Measurements from ENCODE around the gene DGKI. TPM values are rescaled to one million over a fixed set of nuclear protein-coding genes. Genes with fewer than 3 reads are reported as not detected.
"Not testable (repeated sequence)": the region's sequence is repeated elsewhere in the genome, so short reads cannot be mapped to it uniquely, and the experiment has no call there.

The DGKI gene
- total and polyA plus RNA-seq, 4 experiments from 2014 or later, result 0.11 TPM; not detected in 3

GRCh38 chr7:137835486-137836112 lies 11.2 kb downstream of the DGKI start:
- Mint-ChIP-seq H3K4me1 (no peaks in the 10 kb centered on the region), H3K27ac (no peak overlapping the region), H3K4me3 (no peak overlapping the region), H3K9me3 (peaks cover 0 to 32% (median 17%) of the 10 kb centered on the region in 8 donors), H3K36me3 (peaks cover 0 to 4% of the 10 kb centered on the region in 2 donors), H3K27me3 (peaks cover 17 to 27% of the 10 kb centered on the region in 2 donors)
- Histone ChIP-seq H3K4me1 (ENCODE audit: insufficient read depth, low read length) (no peaks in the 10 kb centered on the region), H3K27me3 (ENCODE audit: insufficient read depth, low read length) (no peaks in the 10 kb centered on the region), H3K4me3 (ENCODE audit: low read length in 2 of 2) (no peak overlapping the region), H3K9me3 (ENCODE audit: control insufficient read depth in 1 of 2, low read length in 2 of 2) (peaks cover 0 to 6% of the 10 kb centered on the region in 2 donors), H3K36me3 (ENCODE audit: insufficient read depth, low read length) (no peaks in the 10 kb centered on the region), H3K27ac (ENCODE audit: low read depth, low read length) (no peak overlapping the region)
- no peak for DNase-seq
- ChIA-PET POLR2A (ENCODE audit: partially characterized antibody) (no interaction called here), CTCF (ENCODE audit: partially characterized antibody) (no interaction called here)
- intact Hi-C loops (cut with micrococcal nuclease), result no loop called here

GRCh38 chr7:137834552-137834951 lies 12.2 kb downstream of the DGKI start:
- Histone ChIP-seq H3K27ac (ENCODE audit: low read depth, low read length) (no peak overlapping the region), H3K27me3 (ENCODE audit: insufficient read depth, low read length) (no peaks in the 10 kb centered on the region), H3K36me3 (ENCODE audit: insufficient read depth, low read length) (no peaks in the 10 kb centered on the region), H3K4me1 (ENCODE audit: insufficient read depth, low read length) (no peaks in the 10 kb centered on the region), H3K4me3 (ENCODE audit: low read length in 2 of 2) (no peak overlapping the region), H3K9me3 (ENCODE audit: control insufficient read depth in 1 of 2, low read length in 2 of 2) (peaks cover 0 to 6% of the 10 kb centered on the region in 2 donors)
- Mint-ChIP-seq H3K9me3 (peaks cover 0 to 35% (median 20%) of the 10 kb centered on the region in 8 donors), H3K27ac (no peak overlapping the region), H3K4me1 (no peaks in the 10 kb centered on the region), H3K27me3 (peaks cover 20 to 22% of the 10 kb centered on the region in 2 donors), H3K36me3 (peaks cover 0 to 4% of the 10 kb centered on the region in 2 donors), H3K4me3 (no peak overlapping the region)
- no peak for DNase-seq
- intact Hi-C loops (cut with micrococcal nuclease), result no loop called here
- POLR2A ChIA-PET (ENCODE audit: partially characterized antibody), result no interaction called here
- CTCF ChIA-PET (ENCODE audit: partially characterized antibody), result no interaction called here

DNA sequence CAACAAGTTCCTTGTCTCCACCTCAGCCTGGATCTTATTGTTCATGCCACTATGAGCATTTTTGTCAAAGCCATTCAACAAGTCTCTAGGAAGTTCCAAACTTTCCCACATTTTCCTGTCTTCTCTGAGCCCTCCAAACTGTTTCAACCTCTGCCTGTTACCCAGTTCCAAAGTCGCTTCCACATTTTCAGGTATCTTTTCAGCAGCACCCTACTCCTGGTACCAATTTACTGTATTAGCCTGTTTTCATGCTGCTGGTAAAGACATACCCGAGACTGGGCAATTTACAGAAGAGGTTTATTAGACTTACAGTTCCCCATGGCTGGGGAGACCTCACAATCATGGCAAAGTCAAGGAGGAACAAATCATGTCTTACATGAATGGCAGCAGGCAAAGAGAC lies 13.8 kb downstream of the DGKI start:
- H3K27ac Mint-ChIP-seq; POLR2A ChIA-PET (ENCODE audit: partially characterized antibody); H3K4me3 ChIP-seq (ENCODE audit: low read length in 2 of 2); H3K4me1 ChIP-seq (ENCODE audit: insufficient read depth, low read length); CTCF ChIA-PET (ENCODE audit: partially characterized antibody); H3K9me3 ChIP-seq (ENCODE audit: control insufficient read depth in 1 of 2, low read length in 2 of 2); H3K4me3 Mint-ChIP-seq; H3K36me3 ChIP-seq (ENCODE audit: insufficient read depth, low read length); H3K36me3 Mint-ChIP-seq; H3K27me3 ChIP-seq (ENCODE audit: insufficient read depth, low read length); H3K27ac ChIP-seq (ENCODE audit: low read depth, low read length); intact Hi-C loops (cut with micrococcal nuclease); H3K4me1 Mint-ChIP-seq: not testable (repeated sequence)
- Mint-ChIP-seq H3K27me3 (peaks cover 16 to 17% of the 10 kb centered on the region in 2 donors), H3K9me3 (peaks cover 0 to 35% (median 20%) of the 10 kb centered on the region in 8 donors)
- DNase-seq, result peak in 1 of 5 donors; percentile 28

DNA sequence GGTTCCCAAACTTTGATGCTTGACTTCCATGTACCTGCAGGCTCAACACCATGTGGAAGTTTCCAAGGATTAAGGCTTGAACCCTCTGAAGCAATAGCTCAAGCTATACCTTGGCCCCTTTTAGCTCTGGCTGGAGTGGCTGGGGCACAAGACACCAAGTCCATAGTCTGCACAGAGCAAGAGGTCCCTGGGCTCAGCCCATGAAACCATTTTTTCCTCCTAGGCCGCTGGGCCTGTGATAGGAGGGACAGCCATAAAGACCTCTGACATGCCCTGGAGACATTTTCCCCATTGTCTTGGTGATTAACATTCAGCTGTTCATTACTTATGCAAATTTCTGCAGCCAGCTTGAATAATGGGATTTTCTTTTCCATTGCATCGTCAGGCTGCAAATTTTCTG lies 14.4 kb downstream of the DGKI start:
- H3K27ac Mint-ChIP-seq, result no peak overlapping the region
- no peaks in the 10 kb centered on the region for H3K27me3 ChIP-seq (ENCODE audit: insufficient read depth, low read length)
- no peak overlapping the region for H3K27ac ChIP-seq (ENCODE audit: low read depth, low read length)
- peaks cover 0 to 35% (median 20%) of the 10 kb centered on the region in 8 donors for H3K9me3 Mint-ChIP-seq
- H3K36me3 Mint-ChIP-seq, result peaks cover 0 to 4% of the 10 kb centered on the region in 2 donors
- intact Hi-C loops (cut with micrococcal nuclease), result no loop called here
- H3K4me3 Mint-ChIP-seq, result no peak overlapping the region
- H3K36me3 ChIP-seq (ENCODE audit: insufficient read depth, low read length), result no peaks in the 10 kb centered on the region
- H3K4me3 ChIP-seq (ENCODE audit: low read length in 2 of 2), result no peak overlapping the region
- no peak for DNase-seq
- POLR2A ChIA-PET (ENCODE audit: partially characterized antibody), result no interaction called here
- peaks cover 0 to 6% of the 10 kb centered on the region in 2 donors for H3K9me3 ChIP-seq (ENCODE audit: control insufficient read depth in 1 of 2, low read length in 2 of 2)
- peaks cover 14 to 19% of the 10 kb centered on the region in 2 donors for H3K27me3 Mint-ChIP-seq
- CTCF ChIA-PET (ENCODE audit: partially characterized antibody), result no interaction called here
- H3K4me1 ChIP-seq (ENCODE audit: insufficient read depth, low read length), result no peaks in the 10 kb centered on the region
- no peaks in the 10 kb centered on the region for H3K4me1 Mint-ChIP-seq

DNA sequence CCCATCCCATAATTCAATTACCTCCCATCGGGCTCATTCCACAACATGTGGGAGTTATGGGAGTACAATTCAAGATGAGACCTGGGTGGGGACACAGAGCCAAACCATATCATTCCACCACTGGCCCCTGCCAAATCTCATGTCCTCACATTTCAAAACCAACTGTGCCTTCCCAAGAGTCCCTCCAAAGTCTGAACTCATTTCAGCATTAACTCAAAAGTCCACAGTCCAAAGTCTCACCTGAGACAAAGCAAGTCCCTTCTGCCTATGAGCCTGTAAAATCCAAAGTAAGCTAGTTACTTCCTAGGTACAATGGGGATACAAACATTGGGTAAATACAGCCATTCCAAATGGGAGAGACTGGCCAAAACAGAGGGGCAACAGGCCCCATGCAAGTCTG lies 15.2 kb downstream of the DGKI start:
- H3K27ac ChIP-seq (ENCODE audit: low read depth, low read length); H3K27ac Mint-ChIP-seq; POLR2A ChIA-PET (ENCODE audit: partially characterized antibody); DNase-seq; H3K36me3 ChIP-seq (ENCODE audit: insufficient read depth, low read length); H3K4me1 Mint-ChIP-seq; H3K36me3 Mint-ChIP-seq; H3K4me1 ChIP-seq (ENCODE audit: insufficient read depth, low read length); H3K4me3 Mint-ChIP-seq; CTCF ChIA-PET (ENCODE audit: partially characterized antibody); intact Hi-C loops (cut with micrococcal nuclease); H3K27me3 ChIP-seq (ENCODE audit: insufficient read depth, low read length); H3K4me3 ChIP-seq (ENCODE audit: low read length in 2 of 2); H3K9me3 ChIP-seq (ENCODE audit: control insufficient read depth in 1 of 2, low read length in 2 of 2): not testable (repeated sequence)
- H3K27me3 Mint-ChIP-seq, result peaks cover 12 to 20% of the 10 kb centered on the region in 2 donors
- H3K9me3 Mint-ChIP-seq, result peaks cover 0 to 35% (median 20%) of the 10 kb centered on the region in 8 donors

GRCh38 chr7:137829337-137829992 lies 17.3 kb downstream of the DGKI start:
- peaks cover 0 to 4% of the 10 kb centered on the region in 2 donors for H3K36me3 Mint-ChIP-seq
- peaks cover 6 to 20% of the 10 kb centered on the region in 2 donors for H3K27me3 Mint-ChIP-seq
- Histone ChIP-seq H3K27ac (ENCODE audit: low read depth, low read length) (no peak overlapping the region), H3K27me3 (ENCODE audit: insufficient read depth, low read length) (no peaks in the 10 kb centered on the region), H3K9me3 (ENCODE audit: control insufficient read depth in 1 of 2, low read length in 2 of 2) (peaks cover 0 to 6% of the 10 kb centered on the region in 2 donors), H3K4me1 (ENCODE audit: insufficient read depth, low read length) (no peaks in the 10 kb centered on the region), H3K36me3 (ENCODE audit: insufficient read depth, low read length) (no peaks in the 10 kb centered on the region), H3K4me3 (ENCODE audit: low read length in 2 of 2) (no peak overlapping the region)
- no peaks in the 10 kb centered on the region for H3K4me1 Mint-ChIP-seq
- H3K4me3 Mint-ChIP-seq, result no peak overlapping the region
- intact Hi-C loops (cut with micrococcal nuclease), result no loop called here
- peaks cover 0 to 33% (median 22%) of the 10 kb centered on the region in 8 donors for H3K9me3 Mint-ChIP-seq
- H3K27ac Mint-ChIP-seq, result no peak overlapping the region
- ChIA-PET POLR2A (ENCODE audit: partially characterized antibody) (no interaction called here), CTCF (ENCODE audit: partially characterized antibody) (no interaction called here)
- DNase-seq, result no peak

- no peak overlapping the region for H3K4me3 Mint-ChIP-seq
- intact Hi-C loops (cut with micrococcal nuclease), result no loop called here
- H3K9me3 Mint-ChIP-seq, result peaks cover 0 to 27% (median 18%) of the 10 kb centered on the region in 8 donors
- Histone ChIP-seq H3K4me1 (ENCODE audit: insufficient read depth, low read length) (no peaks in the 10 kb centered on the region), H3K9me3 (ENCODE audit: control insufficient read depth in 1 of 2, low read length in 2 of 2) (peaks cover 0 to 6% of the 10 kb centered on the region in 2 donors), H3K4me3 (ENCODE audit: low read length in 2 of 2) (no peak overlapping the region), H3K27ac (ENCODE audit: low read depth, low read length) (no peak overlapping the region), H3K36me3 (ENCODE audit: insufficient read depth, low read length) (no peaks in the 10 kb centered on the region), H3K27me3 (ENCODE audit: insufficient read depth, low read length) (no peaks in the 10 kb centered on the region)
- H3K4me1 Mint-ChIP-seq, result no peaks in the 10 kb centered on the region
- peaks cover 0 to 4% of the 10 kb centered on the region in 2 donors for H3K36me3 Mint-ChIP-seq
- POLR2A ChIA-PET (ENCODE audit: partially characterized antibody), result no interaction called here
- no peak for DNase-seq
- CTCF ChIA-PET (ENCODE audit: partially characterized antibody), result no interaction called here
- H3K27ac Mint-ChIP-seq, result no peak overlapping the region
- peaks cover 6 to 18% of the 10 kb centered on the region in 2 donors for H3K27me3 Mint-ChIP-seq
Observed at GRCh38 chr7:137828456-137828855, 18.3 kb downstream of the DGKI start.

All from CD4-positive, alpha-beta memory T cell (primary cell).